ENCODE measurements around the gene RAB11FIP3.

DNA sequence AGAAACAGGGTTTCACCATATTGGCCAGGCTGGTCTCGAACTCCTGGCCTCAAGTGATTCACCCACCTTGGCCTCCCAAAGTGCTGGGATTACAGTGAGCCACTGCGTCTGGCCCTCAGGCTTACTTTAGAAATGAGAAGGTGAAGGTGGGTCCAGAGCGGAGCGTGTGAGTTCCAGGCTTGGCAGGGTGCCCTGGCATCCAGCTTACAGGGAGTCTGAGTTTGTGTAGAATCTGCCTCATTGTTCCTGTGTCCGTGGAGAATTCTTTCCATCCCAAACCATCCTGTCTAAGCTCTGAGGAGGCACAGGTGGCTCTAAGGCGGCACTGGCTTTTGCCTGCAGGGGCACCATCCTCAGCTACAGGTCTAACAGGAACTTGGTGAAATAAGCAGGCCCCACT, 50.6 kb downstream of the RAB11FIP3 start:
- TF ChIP-seq, protein P1, sequence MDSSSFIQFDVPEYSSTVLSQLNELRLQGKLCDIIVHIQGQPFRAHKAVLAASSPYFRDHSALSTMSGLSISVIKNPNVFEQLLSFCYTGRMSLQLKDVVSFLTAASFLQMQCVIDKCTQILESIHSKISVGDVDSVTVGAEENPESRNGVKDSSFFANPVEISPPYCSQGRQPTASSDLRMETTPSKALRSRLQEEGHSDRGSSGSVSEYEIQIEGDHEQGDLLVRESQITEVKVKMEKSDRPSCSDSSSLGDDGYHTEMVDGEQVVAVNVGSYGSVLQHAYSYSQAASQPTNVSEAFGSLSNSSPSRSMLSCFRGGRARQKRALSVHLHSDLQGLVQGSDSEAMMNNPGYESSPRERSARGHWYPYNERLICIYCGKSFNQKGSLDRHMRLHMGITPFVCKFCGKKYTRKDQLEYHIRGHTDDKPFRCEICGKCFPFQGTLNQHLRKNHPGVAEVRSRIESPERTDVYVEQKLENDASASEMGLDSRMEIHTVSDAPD (CRISPR knock-in tag; IDR thresholded peaks at IDR 0.05): no peak
- TF ChIP-seq MAFF (IDR thresholded peaks at IDR 0.05; ENCODE audit: low read length): no peak
- TF ChIP-seq, protein P2, sequence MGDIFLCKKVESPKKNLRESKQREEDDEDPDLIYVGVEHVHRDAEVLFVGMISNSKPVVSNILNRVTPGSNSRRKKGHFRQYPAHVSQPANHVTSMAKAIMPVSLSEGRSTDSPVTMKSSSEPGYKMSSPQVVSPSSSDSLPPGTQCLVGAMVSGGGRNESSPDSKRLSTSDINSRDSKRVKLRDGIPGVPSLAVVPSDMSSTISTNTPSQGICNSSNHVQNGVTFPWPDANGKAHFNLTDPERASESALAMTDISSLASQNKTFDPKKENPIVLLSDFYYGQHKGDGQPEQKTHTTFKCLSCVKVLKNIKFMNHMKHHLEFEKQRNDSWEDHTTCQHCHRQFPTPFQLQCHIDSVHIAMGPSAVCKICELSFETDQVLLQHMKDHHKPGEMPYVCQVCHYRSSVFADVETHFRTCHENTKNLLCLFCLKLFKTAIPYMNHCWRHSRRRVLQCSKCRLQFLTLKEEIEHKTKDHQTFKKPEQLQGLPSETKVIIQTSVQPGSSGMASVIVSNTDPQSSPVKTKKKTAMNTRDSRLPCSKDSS (IDR thresholded peaks at IDR 0.05; ENCODE audit: low read depth, partially characterized antibody): no peak
- TF ChIP-seq, protein P3, sequence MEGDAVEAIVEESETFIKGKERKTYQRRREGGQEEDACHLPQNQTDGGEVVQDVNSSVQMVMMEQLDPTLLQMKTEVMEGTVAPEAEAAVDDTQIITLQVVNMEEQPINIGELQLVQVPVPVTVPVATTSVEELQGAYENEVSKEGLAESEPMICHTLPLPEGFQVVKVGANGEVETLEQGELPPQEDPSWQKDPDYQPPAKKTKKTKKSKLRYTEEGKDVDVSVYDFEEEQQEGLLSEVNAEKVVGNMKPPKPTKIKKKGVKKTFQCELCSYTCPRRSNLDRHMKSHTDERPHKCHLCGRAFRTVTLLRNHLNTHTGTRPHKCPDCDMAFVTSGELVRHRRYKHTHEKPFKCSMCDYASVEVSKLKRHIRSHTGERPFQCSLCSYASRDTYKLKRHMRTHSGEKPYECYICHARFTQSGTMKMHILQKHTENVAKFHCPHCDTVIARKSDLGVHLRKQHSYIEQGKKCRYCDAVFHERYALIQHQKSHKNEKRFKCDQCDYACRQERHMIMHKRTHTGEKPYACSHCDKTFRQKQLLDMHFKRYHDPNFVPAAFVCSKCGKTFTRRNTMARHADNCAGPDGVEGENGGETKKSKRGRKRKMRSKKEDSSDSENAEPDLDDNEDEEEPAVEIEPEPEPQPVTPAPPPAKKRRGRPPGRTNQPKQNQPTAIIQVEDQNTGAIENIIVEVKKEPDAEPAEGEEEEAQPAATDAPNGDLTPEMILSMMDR (IDR thresholded peaks at IDR 0.05 in 2 of 3, conservative IDR thresholded peaks at IDR 0.05 in 1 of 3; ENCODE audit: insufficient read depth in 2 of 3, low read depth in 1 of 3, low read length in 3 of 3): no peak
- TF ChIP-seq ZNF274 (IDR thresholded peaks at IDR 0.05; ENCODE audit: borderline replicate concordance, low read depth, low read length): no peak
- no peak for TF ChIP-seq MXI1 (IDR thresholded peaks at IDR 0.05; ENCODE audit: low read depth, low read length)
- no peak for TF ChIP-seq NCOA1 (IDR thresholded peaks at IDR 0.05; ENCODE audit: low read depth)
- no peak for TF ChIP-seq JUN (IDR thresholded peaks at IDR 0.05; ENCODE audit: borderline replicate concordance, low read depth, low read length)
- TF ChIP-seq JUN (CRISPR knock-in tag; IDR thresholded peaks at IDR 0.05; ENCODE audit: borderline replicate concordance): no peak
- TF ChIP-seq, protein P4, sequence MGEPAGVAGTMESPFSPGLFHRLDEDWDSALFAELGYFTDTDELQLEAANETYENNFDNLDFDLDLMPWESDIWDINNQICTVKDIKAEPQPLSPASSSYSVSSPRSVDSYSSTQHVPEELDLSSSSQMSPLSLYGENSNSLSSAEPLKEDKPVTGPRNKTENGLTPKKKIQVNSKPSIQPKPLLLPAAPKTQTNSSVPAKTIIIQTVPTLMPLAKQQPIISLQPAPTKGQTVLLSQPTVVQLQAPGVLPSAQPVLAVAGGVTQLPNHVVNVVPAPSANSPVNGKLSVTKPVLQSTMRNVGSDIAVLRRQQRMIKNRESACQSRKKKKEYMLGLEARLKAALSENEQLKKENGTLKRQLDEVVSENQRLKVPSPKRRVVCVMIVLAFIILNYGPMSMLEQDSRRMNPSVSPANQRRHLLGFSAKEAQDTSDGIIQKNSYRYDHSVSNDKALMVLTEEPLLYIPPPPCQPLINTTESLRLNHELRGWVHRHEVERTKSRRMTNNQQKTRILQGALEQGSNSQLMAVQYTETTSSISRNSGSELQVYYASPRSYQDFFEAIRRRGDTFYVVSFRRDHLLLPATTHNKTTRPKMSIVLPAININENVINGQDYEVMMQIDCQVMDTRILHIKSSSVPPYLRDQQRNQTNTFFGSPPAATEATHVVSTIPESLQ (CRISPR knock-in tag; IDR thresholded peaks at IDR 0.05): no peak
- no peak for TF ChIP-seq NR2C1 (IDR thresholded peaks at IDR 0.05)
- TF ChIP-seq NR2C1 (tag; IDR thresholded peaks at IDR 0.05): no peak
- TF ChIP-seq POLR2H (tag; IDR thresholded peaks at IDR 0.05; ENCODE audit: low read depth): no peak

Data from K562 (cell line).